SHP77 (cell line): ENCODE results near the gene GMEB1.

Source experiments
- DNase-seq, 2 experiments: peaks; one replicate each; lab custom pipeline; 2025; lab: John Stamatoyannopoulos, UW

The GMEB1 gene

DNA sequence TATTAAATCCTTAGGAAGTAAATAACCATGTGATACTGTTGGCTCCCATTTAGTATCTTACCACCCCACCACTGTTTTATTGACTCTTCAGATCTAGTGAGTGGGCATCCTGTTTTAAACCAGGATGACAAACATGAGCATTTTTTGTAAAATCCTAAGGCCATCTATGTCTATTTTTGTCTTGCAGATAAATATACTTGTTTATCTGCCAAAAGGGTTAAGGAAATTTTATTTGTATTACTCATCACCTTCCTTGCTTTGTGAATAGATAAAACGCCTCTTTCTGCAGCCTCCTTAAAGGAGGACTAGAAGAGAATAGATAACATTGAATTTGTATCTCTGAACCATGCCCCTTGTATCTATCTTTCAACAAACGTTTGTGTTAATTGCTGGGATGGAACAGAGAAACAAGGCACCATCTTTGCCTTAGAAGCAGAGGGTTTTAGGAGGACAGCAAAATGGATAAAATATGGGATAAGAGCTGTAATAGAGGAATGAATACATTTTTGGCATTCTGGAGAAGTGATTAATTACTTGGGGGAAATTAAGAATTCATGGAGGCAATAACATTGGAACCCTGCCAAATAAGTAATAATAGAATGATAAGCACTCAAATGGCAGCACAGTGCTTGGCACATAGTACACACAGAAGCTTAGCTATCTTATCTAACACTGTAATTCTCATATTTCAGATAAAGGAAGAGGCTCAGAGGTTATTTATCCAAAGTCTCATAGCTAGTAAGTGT is 82.9 kb downstream of the GMEB1 start:
- no peak for DNase-seq

DNA sequence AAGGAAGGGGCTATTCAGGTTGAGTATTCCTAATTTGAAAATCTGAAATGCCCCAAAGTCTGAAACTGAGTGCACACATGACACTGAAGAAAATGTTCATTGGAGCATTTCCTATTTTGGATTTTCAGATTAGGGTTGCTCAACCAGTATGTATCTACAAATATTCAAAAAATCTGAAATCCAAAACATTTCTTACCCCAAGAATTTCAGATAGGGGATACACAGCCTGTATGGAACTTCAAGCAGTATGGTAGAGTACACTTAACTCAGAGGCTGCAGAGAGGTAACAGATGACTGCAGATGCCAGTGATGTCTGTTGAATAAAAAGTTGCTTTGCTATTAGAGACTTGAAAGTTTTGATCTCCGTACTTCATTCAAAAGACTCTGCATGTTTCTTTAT is 87.1 kb downstream of the GMEB1 start:
- no peak for DNase-seq

DNA sequence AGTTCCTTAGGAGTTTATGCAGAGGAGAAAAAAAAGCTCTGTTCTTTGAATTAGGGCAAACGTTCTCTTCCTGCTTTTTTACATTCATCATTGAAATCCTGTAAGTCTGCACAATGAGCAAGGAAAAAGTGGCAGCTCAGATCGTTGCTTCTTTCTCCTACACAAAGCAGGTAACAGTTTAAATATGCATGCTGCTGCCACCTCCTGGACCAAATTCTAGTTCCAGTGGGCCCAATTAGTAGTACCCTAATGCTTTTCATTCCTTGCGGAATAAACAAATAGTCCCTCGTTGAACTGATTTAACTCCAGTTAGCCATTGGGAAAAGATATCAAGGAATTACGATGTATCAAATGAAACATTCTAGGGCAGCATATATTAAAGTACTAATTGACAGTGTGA is 88.3 kb downstream of the GMEB1 start:
- DNase-seq: no peak

DNA sequence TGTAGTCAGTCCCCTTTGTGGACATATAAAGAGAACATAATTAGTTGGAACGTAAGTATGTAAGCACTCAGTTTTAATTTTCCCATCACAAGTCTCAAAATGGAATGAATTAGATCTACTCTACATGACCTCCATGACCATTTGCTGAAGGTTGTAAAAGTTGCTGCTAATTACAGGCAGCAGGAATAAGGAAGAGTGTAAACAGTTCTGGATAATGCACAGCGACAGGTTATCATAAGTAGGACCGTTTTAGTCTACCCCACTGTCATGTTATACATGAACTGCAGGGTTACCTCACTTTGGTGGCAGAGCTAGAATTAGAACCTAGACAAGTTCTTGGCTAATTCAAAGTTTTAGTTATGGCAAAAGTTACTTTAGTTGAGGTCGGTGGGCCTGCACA is 89.8 kb downstream of the GMEB1 start:
- no peak for DNase-seq

DNA sequence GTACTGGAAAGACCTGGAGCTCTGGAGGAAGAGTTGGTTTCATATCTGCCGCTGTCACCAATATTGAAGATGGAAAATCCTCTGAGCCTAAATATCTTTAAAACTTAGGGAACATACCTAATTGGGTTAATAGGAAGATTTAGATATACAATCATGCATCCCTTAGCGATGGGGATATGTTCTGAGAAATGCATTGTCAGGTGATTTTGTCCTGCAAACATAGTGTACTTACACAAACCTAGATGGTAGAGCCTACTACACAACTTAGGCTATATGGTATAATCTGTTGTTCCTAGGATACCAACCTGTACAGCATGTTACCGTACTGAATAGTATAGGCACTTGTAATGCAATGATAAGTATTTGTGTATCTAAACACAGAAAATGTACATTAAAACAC is 90.7 kb downstream of the GMEB1 start:
- no peak for DNase-seq

DNA sequence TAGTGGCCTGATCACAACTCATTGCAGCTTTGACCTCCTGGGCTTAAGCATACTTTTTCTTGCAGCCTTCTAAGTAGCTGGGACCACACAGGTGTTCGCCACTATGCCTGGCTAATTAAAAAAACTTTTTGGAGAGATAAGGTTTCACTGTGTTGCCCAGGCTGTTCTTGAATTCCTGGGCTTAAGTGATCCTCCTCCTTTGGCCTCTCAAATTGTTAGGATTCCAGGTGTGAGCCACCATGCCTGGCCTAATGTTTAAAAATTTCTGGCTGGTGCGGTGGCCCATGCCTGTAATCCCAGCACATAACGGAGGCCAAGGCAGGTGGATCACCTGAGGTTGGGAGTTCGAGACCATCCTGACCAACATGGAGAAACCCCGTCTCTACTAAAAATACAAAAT is 92.6 kb downstream of the GMEB1 start:
- no peak for DNase-seq

DNA sequence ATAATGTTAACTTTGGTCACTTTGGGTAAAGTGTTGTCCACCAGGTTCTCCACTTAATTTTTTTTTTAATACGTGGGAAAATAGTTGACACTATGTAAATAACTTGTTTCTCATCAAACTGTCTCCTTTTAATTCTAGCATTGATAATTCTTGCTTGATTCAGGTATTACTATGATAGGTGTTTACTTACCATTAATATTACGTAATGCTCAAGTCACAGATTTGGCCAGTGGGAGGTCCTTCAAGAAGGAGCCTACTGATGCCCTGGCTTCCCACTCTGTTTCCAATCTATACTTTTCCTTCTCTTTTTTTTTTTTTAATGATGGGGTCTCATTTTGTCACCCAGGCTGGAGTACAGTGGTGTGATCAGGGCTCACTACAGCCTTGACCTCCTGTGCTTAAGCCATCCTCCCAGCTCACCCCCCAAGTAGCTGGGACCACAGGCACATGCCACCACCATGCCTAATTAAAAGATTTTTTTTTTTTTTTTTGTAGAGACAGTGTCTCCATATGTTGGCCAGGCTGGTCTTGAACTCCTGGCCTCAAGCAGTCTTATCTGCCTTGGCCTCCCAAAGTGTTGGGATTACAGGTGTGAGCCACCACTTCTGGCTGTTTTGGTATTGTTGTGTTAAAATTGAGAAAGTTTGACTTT is 98.1 kb downstream of the GMEB1 start:
- no peak for DNase-seq
